ENCODE measurements around the gene ACTA1. TPM values are rescaled to one million over a fixed set of nuclear protein-coding genes. Genes with fewer than 3 reads are reported as not detected.

The ACTA1 gene
- total RNA-seq, 1 experiment from 2014 or later, result not detected

DNA sequence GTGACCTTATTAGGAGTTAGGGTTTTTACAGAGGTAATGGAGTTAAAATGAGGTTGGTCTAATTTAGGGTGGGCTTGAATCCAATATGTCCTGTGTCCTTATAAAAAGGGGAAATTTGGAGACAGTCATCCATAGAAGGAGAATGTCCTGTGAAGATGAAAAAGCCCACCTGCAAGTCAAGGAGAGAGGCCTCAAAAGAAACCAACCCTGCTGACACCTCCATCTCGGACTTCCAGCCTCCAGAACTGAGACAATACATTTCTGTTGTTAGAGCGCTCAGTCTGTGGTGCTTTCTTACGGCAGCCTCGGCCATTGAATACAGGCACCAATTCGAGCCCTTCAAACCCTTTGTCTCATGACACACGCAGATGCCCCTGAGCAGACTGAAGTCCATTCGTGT lies 43.8 kb downstream of the ACTA1 start:
- DNase-seq (ENCODE audit: low read depth in 1 of 2, low spot score in 2 of 2), result no peak
- Histone ChIP-seq H3K27me3 (replicated peaks) (no peaks in the 10 kb centered on the region), H3K27ac (peak overlapping the region; percentile 79; the same call in 1 of the 2 replicates), H3K9me3 (replicated peaks) (peaks cover 3% of the 10 kb centered on the region; the same call in 1 of the 2 replicates), H3K36me3 (no peaks in the 10 kb centered on the region), H3K4me1 (replicated peaks) (peaks cover 28% of the 10 kb centered on the region), H3K4me3 (no peak overlapping the region)

DNA sequence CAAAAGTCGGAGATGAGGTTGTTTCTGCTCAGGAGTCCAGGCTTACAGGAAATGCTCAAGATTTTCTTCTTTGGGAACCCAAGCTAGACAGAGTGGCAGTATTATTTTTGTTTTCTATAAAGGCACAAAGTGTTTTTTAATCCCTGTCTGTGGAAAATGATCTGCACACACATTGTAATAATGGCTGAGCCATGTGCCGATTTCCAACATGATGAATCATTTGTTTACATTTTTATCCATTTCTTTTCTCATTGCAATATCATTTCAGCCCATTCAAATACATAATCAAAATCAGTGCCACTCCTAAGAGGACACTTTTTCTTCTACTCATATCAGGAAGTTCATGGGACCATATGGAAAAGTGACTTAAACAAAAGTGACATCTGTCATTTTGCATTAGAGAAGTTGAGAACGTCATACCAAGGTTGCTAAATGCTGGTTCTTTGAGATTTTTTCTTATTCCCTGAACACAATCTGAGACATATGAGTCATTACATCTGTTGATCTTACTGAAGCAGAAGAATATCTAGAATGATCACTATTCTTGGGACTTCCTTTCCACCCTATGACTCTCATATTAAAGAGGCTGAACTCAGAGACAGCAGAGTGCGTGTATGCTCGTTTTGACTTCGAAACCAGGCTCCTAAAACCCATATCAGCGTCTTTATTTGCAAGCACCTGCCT lies 44.9 kb downstream of the ACTA1 start:
- Histone ChIP-seq H3K4me3 (no peak overlapping the region), H3K4me1 (replicated peaks) (peaks cover 28% of the 10 kb centered on the region), H3K36me3 (no peaks in the 10 kb centered on the region), H3K9me3 (replicated peaks) (peaks cover 3% of the 10 kb centered on the region; the same call in 1 of the 2 replicates), H3K27me3 (replicated peaks) (no peaks in the 10 kb centered on the region), H3K27ac (peak overlapping the region; percentile 79)
- DNase-seq (ENCODE audit: low read depth in 1 of 2, low spot score in 2 of 2), result peak in 1 of 2 experiments; percentile 75

DNA sequence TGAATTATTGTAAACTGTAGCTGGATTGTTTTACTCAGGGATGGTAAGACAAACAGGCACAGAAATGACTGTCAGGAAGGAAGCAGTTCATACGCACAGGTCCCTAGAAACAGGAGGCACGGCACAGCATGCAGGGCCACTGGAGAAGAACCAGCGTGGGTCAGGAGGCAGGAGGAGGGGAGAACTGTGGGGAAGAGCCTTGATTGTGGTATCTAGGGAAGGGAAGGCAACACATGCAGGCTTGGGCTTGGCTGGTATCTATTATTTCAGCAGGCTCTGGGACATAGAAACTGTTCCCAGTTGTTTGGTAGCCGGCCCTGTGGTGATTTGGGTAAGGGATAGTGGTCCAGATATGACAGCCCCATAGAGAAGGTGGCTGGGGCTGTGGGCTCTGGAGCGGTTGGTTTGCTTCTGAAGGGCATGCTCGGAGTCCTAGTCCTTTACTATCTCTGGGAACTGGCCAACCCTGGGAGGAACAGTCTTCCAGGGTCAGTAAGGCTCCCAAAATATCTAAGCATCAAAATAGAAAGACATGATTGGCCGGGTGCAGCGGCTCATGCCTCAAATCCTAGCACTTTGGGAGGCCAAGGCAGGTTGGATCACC lies 47.9 kb downstream of the ACTA1 start:
- H3K36me3 ChIP-seq, result no peaks in the 10 kb centered on the region
- H3K9me3 ChIP-seq (replicated peaks), result peaks cover 3% of the 10 kb centered on the region; the same call in 1 of the 2 replicates
- no peak for DNase-seq (ENCODE audit: low read depth in 1 of 2, low spot score in 2 of 2)
- no peaks in the 10 kb centered on the region for H3K27me3 ChIP-seq (replicated peaks)
- peaks cover 28% of the 10 kb centered on the region for H3K4me1 ChIP-seq (replicated peaks)
- H3K27ac ChIP-seq, result no peak overlapping the region
- no peak overlapping the region for H3K4me3 ChIP-seq

DNA sequence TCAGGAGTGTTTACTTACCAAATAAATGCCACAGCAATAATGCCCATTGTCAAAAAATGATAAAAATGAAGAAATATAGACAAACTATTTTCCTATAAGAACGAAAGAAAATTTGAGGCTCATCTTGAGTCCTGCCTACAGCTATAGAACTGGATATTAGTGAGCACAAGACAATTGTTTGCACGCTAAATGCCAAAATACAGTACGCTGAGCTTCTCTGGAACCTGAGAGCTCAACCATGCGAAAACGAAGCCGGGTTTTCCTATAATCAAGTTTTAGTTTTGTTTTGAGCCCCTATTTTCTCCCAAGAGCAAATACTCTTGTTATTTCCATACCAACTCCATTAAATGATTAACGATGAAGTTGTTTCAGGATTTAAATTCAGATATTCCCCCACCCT lies 49.1 kb downstream of the ACTA1 start:
- no peak for DNase-seq (ENCODE audit: low read depth in 1 of 2, low spot score in 2 of 2)
- peaks cover 27% of the 10 kb centered on the region for H3K4me1 ChIP-seq (replicated peaks)
- H3K27ac ChIP-seq, result no peak overlapping the region
- H3K36me3 ChIP-seq, result no peaks in the 10 kb centered on the region
- H3K4me3 ChIP-seq, result no peak overlapping the region
- H3K9me3 ChIP-seq (replicated peaks), result no peaks in the 10 kb centered on the region
- H3K27me3 ChIP-seq (replicated peaks), result no peaks in the 10 kb centered on the region

DNA sequence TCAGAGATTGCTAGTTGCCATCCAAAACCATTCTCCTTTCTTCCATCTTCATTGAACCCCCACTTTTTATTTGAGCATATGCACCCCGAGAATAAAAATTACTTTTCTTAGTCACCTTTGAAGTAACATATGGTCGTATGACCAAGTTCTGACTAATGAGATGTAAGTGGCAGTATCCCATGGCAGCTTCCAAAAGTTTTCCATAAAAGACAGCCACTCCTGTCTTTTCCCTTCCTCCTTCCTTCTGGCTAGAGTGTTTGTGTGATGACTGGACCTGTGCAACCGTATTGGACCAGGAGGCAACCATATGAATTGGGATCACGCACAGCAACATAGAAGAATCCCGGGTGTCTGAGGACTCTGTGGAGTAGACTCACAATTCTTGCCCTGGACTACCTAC lies 49.9 kb downstream of the ACTA1 start:
- H3K9me3 ChIP-seq (replicated peaks), result no peaks in the 10 kb centered on the region
- peaks cover 18% of the 10 kb centered on the region for H3K4me1 ChIP-seq (replicated peaks)
- DNase-seq (ENCODE audit: low read depth in 1 of 2, low spot score in 2 of 2), result no peak
- H3K27ac ChIP-seq, result no peak overlapping the region
- H3K4me3 ChIP-seq, result no peak overlapping the region
- H3K27me3 ChIP-seq (replicated peaks), result no peaks in the 10 kb centered on the region
- H3K36me3 ChIP-seq, result no peaks in the 10 kb centered on the region

DNA sequence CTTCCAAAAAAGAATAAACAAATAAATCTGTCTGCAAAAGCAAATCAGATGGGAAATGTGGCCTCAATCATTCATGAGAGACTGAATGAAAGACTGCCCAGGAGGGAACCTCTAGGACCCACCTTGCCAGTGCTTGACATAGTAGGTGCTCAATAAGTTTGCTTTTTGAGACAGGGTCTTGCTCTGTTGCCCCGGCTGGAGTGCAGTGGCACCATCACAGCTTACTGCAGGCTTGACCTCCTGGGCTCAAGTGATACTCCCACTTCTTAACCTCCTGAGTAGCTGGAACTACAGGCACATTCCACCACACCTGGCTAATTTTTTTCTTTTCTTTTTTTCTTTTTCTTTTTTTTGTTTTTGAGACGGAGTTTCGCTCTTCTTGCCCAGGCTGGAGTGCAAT lies 50.7 kb downstream of the ACTA1 start:
- no peak for DNase-seq (ENCODE audit: low read depth in 1 of 2, low spot score in 2 of 2)
- peaks cover 11% of the 10 kb centered on the region for H3K4me1 ChIP-seq (replicated peaks)
- no peaks in the 10 kb centered on the region for H3K27me3 ChIP-seq (replicated peaks)
- H3K9me3 ChIP-seq (replicated peaks), result no peaks in the 10 kb centered on the region
- H3K36me3 ChIP-seq, result no peaks in the 10 kb centered on the region
- no peak overlapping the region for H3K4me3 ChIP-seq
- no peak overlapping the region for H3K27ac ChIP-seq

Other genes with a start within 250 kb of the ACTA1 start
- gene RAB4A, start 163.0 kb downstream of the ACTA1 start, total RNA-seq (2014; rRNA removed; shearing (Covaris generic)), result 15.3 and 35.6 TPM in 2 replicates
- gene CCSAP, start 91.0 kb downstream of the ACTA1 start, total RNA-seq (2014; rRNA removed; shearing (Covaris generic)), result 14.4 and 15.1 TPM in 2 replicates
- 39.0 and 43.8 TPM in 2 replicates for gene NUP133, start 74.2 kb upstream of the ACTA1 start, total RNA-seq (2014; rRNA removed; shearing (Covaris generic))
- gene ABCB10, start 124.6 kb upstream of the ACTA1 start, total RNA-seq (2014; rRNA removed; shearing (Covaris generic)), result 30.0 and 31.7 TPM in 2 replicates
- gene TAF5L, start 192.0 kb upstream of the ACTA1 start, total RNA-seq (2014; rRNA removed; shearing (Covaris generic)), result 12.0 and 25.5 TPM in 2 replicates
- gene URB2, start 192.2 kb upstream of the ACTA1 start, total RNA-seq (2014; rRNA removed; shearing (Covaris generic)), result 11.9 and 15.2 TPM in 2 replicates